Adrenal gland (tissue), 12 donors: ENCODE results near the gene HIP1. TPM values are rescaled to one million over a fixed set of nuclear protein-coding genes. Genes with fewer than 3 reads are reported as not detected.
A peak's percentile ranks its signal among the peaks of the same experiment; 100 is the strongest.
"Not testable (repeated sequence)": the region's sequence is repeated elsewhere in the genome, so short reads cannot be mapped to it uniquely, and the experiment has no call there.

Experiments used
- DNase-seq, 7 donors: peaks; one replicate each; pipeline ENCODE4 v3.0.0-alpha.2; 2019 to 2020
- H3K27ac ChIP-seq, 5 donors: fragments of 200-600 bp; sonication (generic) in 4 of 5; 1 replicate in 3 of 5; 2 replicates in 2 of 5; pipeline versions ENCODE4 v1.5.1 to v1.8.0; 2016 to 2020; ENCODE audit warnings: mild to moderate bottlenecking in 1 of 5
- H3K27me3 ChIP-seq: fragments of 200-600 bp; 2 replicates; pipeline ENCODE4 v1.8.0; 2021
- H3K36me3 ChIP-seq, 2 donors: fragments of 200-600 bp; replicated peaks in 1 of 2; 1 replicate in 1 of 2; 2 replicates in 1 of 2; pipeline versions ENCODE4 v1.5.1 to v1.8.0; 2018 to 2022
- H3K4me1 ChIP-seq, 2 donors: fragments of 200-600 bp; replicated peaks in 1 of 2; 1 replicate in 1 of 2; 2 replicates in 1 of 2; pipeline versions ENCODE4 v1.5.1 to v1.8.0; 2018 to 2021
- H3K4me3 ChIP-seq, 4 donors: fragments of 200-600 bp; sonication (generic) in 3 of 4; one replicate each; pipeline ENCODE4 v1.5.1; 2016 to 2018
- H3K9me3 ChIP-seq, 3 donors: fragments of 200-600 bp; sonication (generic) in 1 of 3; replicated peaks in 1 of 3; 1 replicate in 2 of 3; 2 replicates in 1 of 3; pipeline versions ENCODE4 v1.5.1 to v1.8.0; 2016 to 2021
- CTCF ChIP-seq, 6 experiments: fragments of 450-650 bp in 4 of 6; fragments of 200-600 bp in 2 of 6; sonication (generic) in 1 of 6; IDR thresholded peaks; 1 replicate in 5 of 6; 2 replicates in 1 of 6; pipeline versions ENCODE4 v1.5.1 to v1.8.0; 2016 to 2021; ENCODE audit warnings: antibody characterized with exemption in 6 of 6, mild to moderate bottlenecking in 2 of 6, moderate library complexity in 1 of 6
- POLR2A ChIP-seq, 2 donors: fragments of 450-650 bp; IDR thresholded peaks; one replicate each; pipeline ENCODE4 v1.6.1; 2017; ENCODE audit warnings: antibody characterized with exemption in 2 of 2, mild to moderate bottlenecking in 2 of 2, moderate library complexity in 1 of 2
- WGBS, 4 donors: extraction: QIAGEN DNeasy Blood & Tissue Kit in 2 of 4; methylation state at CpG; one replicate each; pipeline versions ENCODE4 v1.1.5 to v1.1.7; 2013 to 2017; 5-methylcytosine and 5-hydroxymethylcytosine counted together
- intact Hi-C, 2 donors: fragments of 100-400 bp; cut with DNase I; formaldehyde crosslinking; loops; one replicate each; pipeline versions ENCODE4 v1.14.1 to v1.15.0; 2022 to 2023
- polyA plus RNA-seq, 3 donors: library from polyadenylated mRNA; stranded (reverse); fragments of 200-250 nt in 2 of 3; fragments of 350-450 nt in 1 of 3; fragmentation: Illumina TruSeq in 1 of 3; extraction: RNeasy Lipid Tissue Mini Kit (QIAGEN cat#74804) in 1 of 3; gene quantifications; one replicate each; pipeline ENCODE4 v1.2.3, GENCODE V29; 2013 to 2014
- total RNA-seq, 9 donors: library from RNA; depleted of rRNA in 4 of 9; stranded (reverse); fragments of >200 nt in 4 of 9; fragments of 120-200 nt in 1 of 9; fragmentation: NEBNext Ultra II Directional in 1 of 9; extraction: Animal tissue kit (Norgen Biotek cat#: 25700) in 1 of 9; gene quantifications; one replicate each; pipeline versions ENCODE4 v1.1.0 to v1.2.4, GENCODE V29; 2013 to 2023
- donor health status: healthy with polysubstance abuse.
- donor health status: Bipolar disorder and iron deficiency.
- donor health status: DM: yes; HTN: yes; CAD: no.
- donor health status: DM: no; HTN: no; CAD: no.
- donor health status: DM: no; HTN: no; CAD: no.
- donor health status: DM: yes; HTN: yes; CAD: no.

The HIP1 gene
- total and polyA plus RNA-seq, 12 donors, result 5.9 to 48.9 (median 32.8) TPM

DNA sequence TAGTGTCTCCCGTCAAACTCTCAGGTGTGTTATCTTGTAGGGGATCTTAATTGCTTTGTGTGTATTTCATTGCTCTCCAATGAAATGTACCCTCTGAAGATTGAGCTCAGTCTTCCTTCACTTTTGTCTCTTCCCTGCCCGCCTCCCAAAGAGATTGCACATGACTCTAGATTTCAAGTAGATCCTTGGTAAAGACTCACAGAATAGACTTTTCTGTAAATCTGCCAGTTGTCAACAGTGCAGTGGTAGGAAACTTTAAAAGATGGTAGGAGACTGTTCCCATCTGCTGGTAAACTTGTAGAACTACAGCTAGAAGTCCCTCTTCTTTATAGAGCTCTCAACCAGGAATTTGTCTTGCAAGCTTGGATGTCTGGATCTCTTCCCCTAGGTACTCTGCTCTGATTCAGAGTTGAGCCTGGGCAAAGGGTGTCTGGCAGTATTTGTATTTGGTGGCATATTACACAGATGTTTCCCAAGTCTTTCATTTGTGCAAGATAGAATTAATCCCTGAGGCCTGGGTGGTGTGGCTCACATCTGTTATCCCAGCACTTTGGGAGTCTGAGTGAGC lies 23.7 kb upstream of the HIP1 start:
- Histone ChIP-seq H3K4me3 (no peak overlapping the region), H3K9me3 (no peaks in the 10 kb centered on the region), H3K4me1 (no peaks in the 10 kb centered on the region), H3K27me3 (no peaks in the 10 kb centered on the region), H3K36me3 (no peaks in the 10 kb centered on the region), H3K27ac (no peak overlapping the region)
- intact Hi-C loops, result loop anchor here in 1 of 2 donors (10.0 kb wide), 1 partner anchor 208 kb away; no protein-coding TSS in a partner anchor
- TF ChIP-seq CTCF (IDR thresholded peaks at IDR 0.05) (peak; percentile 65 to 86 (median 82)), POLR2A (IDR thresholded peaks at IDR 0.05) (no peak)
- DNase-seq, result no peak
- 13 to 38% (median 17%) methylated on average over 2 of the region's 2 CpGs for WGBS, 4 donors

- H3K27ac ChIP-seq, result not testable (repeated sequence)
- 69 to 100% (median 78%) methylated on average over 2 to 3 of the region's 3 CpGs for WGBS, 4 donors
- intact Hi-C loops, result loop anchor here in 1 of 2 donors (10.0 kb wide), 1 partner anchor 207 kb away; no protein-coding TSS in a partner anchor
These were observed 23.1 kb upstream of the HIP1 start for GRCh38 chr7:75761801-75762200.

GRCh38 chr7:75758491-75758890 lies 19.8 kb upstream of the HIP1 start:
- Histone ChIP-seq H3K36me3 (no peaks in the 10 kb centered on the region), H3K27ac (no peak overlapping the region), H3K9me3 (no peaks in the 10 kb centered on the region), H3K4me3 (no peak overlapping the region), H3K4me1 (no peaks in the 10 kb centered on the region), H3K27me3 (no peaks in the 10 kb centered on the region)
- TF ChIP-seq POLR2A (IDR thresholded peaks at IDR 0.05) (no peak), CTCF (IDR thresholded peaks at IDR 0.05) (no peak)
- WGBS, 4 donors, result 55 to 85% (median 74%) methylated on average over 2 of the region's 2 CpGs
- intact Hi-C loops, result no loop called here
- DNase-seq, result no peak

More at GRCh38 chr7:75761801-75762200, 23.1 kb upstream of the HIP1 start:
- DNase-seq, H3K4me3 ChIP-seq, H3K9me3 ChIP-seq, H3K36me3 ChIP-seq, H3K4me1 ChIP-seq, H3K27me3 ChIP-seq: not testable (repeated sequence)

DNA sequence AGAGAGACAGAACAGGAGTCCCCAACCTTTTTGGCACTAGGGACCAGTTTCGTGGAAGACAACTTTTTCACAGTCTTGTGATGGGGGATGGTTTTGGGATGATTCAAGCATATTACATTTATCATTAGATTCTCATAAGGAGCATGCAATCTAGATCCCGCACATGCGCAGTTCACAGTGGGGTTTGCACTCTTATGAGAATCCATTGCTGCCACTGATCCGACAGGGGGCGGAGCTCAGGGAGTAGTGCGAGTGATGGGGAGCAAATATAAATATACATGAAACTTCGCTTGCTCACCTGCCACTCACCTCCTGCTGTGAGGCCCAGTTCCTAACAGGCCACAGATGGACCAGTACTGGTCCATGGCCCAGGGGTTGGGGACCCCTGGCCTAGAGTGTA lies 19.1 kb upstream of the HIP1 start:
- intact Hi-C loops, result no loop called here
- Histone ChIP-seq H3K4me3 (no peak overlapping the region), H3K27ac (no peak overlapping the region), H3K4me1 (no peaks in the 10 kb centered on the region), H3K36me3 (no peaks in the 10 kb centered on the region), H3K27me3 (no peaks in the 10 kb centered on the region), H3K9me3 (no peaks in the 10 kb centered on the region)
- WGBS, 4 donors, result 89 to 95% (median 91%) methylated on average over 7 of the region's 7 CpGs
- no peak for TF ChIP-seq CTCF (IDR thresholded peaks at IDR 0.05)
- no peak for DNase-seq
